Astrocyte of the spinal cord (primary cell): ENCODE results near the gene DOK5.

Experiments used
- DNase-seq: peaks from one replicate; pipeline ENCODE4 v3.0.0; 2011; ENCODE audit warnings: low read depth, low spot score
- H3K4me3 ChIP-seq: 2 replicates; pipeline ENCODE4 v1.5.1; 2011; ENCODE audit warnings: low read depth, mild to moderate bottlenecking, low read length, moderate library complexity
- in situ Hi-C: cut with HindIII; loops from 2 replicates; pipeline ENCODE4 v1.10.0; 2017; ENCODE audit warnings: low sequenced_read_pairs
- TF ChIP-seq, protein P1 (sequence below): IDR thresholded peaks from 2 replicates; pipeline ENCODE4 v1.5.1; 2012; ENCODE audit warnings: low read depth, mild to moderate bottlenecking, low read length, inconsistent platforms

Gene DOK5

DNA sequence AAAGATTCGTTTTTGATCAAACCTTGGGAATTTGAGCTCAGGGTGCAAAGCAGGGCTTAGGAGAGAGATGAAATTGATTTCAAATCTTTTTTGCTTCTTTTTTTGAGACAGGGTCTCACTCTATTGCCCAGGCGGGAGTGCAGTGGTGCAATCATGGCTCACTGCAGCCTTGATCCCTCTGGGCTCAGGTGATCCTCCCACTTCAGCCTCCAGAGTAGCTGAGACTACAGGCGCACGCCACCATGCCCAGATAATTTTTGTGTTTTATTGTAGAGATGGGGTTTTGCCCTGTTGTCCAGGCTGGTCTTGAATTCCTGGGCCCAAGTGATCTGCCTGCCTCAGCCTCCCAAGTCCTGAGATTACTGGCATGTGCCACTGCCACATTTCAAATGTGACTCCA, 58.7 kb downstream of the DOK5 start:
- in situ Hi-C loops, result no loop called here
- H3K4me3 ChIP-seq, result no peak overlapping the region
- DNase-seq, result no peak
- TF ChIP-seq, protein P1, sequence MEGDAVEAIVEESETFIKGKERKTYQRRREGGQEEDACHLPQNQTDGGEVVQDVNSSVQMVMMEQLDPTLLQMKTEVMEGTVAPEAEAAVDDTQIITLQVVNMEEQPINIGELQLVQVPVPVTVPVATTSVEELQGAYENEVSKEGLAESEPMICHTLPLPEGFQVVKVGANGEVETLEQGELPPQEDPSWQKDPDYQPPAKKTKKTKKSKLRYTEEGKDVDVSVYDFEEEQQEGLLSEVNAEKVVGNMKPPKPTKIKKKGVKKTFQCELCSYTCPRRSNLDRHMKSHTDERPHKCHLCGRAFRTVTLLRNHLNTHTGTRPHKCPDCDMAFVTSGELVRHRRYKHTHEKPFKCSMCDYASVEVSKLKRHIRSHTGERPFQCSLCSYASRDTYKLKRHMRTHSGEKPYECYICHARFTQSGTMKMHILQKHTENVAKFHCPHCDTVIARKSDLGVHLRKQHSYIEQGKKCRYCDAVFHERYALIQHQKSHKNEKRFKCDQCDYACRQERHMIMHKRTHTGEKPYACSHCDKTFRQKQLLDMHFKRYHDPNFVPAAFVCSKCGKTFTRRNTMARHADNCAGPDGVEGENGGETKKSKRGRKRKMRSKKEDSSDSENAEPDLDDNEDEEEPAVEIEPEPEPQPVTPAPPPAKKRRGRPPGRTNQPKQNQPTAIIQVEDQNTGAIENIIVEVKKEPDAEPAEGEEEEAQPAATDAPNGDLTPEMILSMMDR, result no peak

DNA sequence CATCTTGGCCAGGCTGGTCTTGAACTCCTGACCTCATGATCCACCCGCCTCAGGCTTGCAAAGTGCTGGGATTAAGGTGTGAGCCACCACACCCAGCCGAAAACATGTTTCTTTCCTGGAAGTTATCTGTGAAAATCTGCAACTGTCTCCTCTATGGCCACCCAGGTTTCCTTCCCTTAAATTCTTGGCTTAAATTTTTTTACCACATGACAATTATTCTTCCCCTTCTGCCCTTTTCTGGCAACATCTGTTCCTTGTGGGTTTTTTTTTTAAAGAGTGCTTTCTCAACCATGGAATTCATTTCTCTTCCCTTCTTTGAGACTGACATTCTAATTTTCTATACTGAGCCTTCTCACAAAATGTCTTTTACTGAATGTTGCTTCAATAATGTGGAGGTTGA, 59.6 kb downstream of the DOK5 start:
- in situ Hi-C loops, result no loop called here
- no peak for DNase-seq
- TF ChIP-seq, protein P1, result no peak
- no peak overlapping the region for H3K4me3 ChIP-seq

DNA sequence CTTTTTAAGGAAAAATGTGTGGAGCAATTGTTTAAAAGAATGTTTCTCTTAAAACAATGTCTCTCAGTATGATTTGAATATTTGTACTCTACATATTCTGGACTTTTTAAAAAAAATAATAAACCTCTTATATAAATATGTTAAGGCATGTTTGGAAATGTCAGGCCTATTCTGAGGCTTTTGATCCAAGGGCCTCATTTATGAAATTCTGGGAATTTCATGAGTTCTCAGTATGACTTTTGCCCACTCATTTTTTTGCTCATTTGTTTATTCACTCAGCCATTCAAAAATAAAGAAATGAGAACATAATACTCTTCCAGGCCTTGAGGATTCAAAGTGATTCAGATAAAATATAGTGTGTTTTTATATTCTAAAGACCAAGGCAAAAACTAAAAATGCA, 60.4 kb downstream of the DOK5 start:
- TF ChIP-seq, protein P1, result no peak
- DNase-seq, result no peak
- in situ Hi-C loops, result no loop called here
- H3K4me3 ChIP-seq, result no peak overlapping the region

DNA sequence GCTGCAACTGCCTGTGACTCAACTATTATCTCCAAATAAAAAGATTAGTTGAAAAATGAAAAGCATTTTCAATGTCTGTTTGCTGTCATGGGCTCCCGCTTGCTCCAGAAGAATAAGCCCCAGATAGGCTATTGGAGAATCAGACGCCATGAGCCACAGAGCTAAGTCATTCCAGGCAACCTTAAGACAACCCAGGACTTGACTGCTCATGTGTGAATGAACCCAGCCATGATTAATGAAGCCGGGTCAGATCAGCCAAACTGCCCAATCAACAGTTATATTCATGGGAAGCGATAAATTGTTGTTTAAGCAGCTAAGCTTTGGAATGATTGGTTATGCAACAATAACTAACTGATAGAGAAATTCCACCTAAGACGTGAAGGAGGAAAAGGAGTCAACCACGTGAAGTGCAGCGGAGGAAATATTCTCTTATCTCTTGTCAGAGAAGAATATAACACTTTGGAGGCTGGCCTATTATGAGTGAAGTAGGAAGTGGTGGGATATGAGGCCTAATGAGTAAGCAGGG, 64.2 kb downstream of the DOK5 start:
- H3K4me3 ChIP-seq, result no peak overlapping the region
- TF ChIP-seq, protein P1, result no peak
- in situ Hi-C loops, result no loop called here
- no peak for DNase-seq

DNA sequence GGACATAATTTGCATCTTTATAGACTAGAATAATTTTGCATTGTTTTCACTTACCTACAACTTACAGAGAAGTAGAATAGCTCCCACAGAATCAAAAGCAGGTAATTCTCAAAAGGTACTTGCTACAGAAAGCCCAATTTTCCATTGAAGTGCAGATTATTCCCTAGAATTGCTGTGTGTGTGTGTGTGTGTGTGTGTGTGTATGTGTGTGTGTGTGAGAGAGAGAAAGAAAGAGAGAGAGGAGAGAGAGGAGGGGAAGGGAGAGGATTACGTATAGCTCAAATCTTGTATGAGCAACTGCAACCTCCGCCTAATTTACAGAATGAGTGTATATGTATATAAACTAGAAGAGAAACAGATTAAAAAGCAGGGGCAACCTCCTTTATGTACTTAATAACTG, 68.0 kb downstream of the DOK5 start:
- in situ Hi-C loops, result no loop called here
- TF ChIP-seq, protein P1, result no peak
- no peak overlapping the region for H3K4me3 ChIP-seq
- DNase-seq, result no peak

DNA sequence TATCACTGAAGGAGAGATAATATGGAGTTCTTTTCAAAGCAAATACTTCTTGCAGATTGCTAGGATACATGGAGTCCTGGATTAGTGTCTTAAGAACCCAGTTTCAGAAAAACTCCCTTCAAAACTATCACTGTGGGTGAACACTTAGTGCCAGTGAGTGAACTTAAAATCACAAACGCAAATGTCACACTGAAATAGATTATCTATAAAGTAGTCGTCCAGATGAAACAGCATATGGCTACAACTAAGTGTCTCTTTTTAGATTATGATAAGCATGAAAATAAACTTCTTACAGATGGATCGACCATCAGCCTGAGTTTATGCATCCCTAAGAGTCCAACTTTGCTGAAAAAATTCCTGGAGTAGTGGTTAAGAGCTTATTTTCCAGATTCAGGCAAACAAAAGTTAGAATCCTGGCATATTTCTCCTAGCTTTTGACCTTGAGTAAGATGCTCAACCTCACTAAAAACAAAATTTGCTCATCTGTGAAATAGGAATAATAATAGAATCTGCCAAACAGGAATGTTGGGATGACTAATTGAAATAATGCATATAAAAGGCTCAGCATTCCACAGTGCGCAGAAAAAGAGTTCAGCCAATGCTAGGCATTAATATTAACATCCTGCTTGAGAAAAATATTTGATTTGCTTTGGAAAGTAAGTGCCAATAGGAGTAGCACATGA, 70.4 kb downstream of the DOK5 start:
- in situ Hi-C loops, result no loop called here
- no peak overlapping the region for H3K4me3 ChIP-seq
- TF ChIP-seq, protein P1, result no peak
- no peak for DNase-seq
